SK-N-SH treated with all-trans-retinoic acid at 6 μM for 48 hours (cell line): Measurements from ENCODE around the gene NRSN2.

Experiments
- ARNTL ChIP-seq: fragments of 450-650 bp; formaldehyde crosslinking; IDR thresholded peaks from 2 replicates; pipeline ENCODE4 v1.5.0; 2020; ENCODE audit warnings: low read depth, mild to moderate bottlenecking, moderate library complexity, borderline replicate concordance
- BACH2 ChIP-seq: fragments of 250-450 bp; sonication (Bioruptor Pico); IDR thresholded peaks from 2 replicates; pipeline ENCODE4 v1.9.0; 2021; ENCODE audit warnings: mild to moderate bottlenecking, borderline replicate concordance
- CREB5 ChIP-seq: fragments of 250-450 bp; sonication (Bioruptor Pico); IDR thresholded peaks from 2 replicates; pipeline ENCODE4 v1.5.1; 2020; ENCODE audit warnings: low read depth, mild to moderate bottlenecking, moderate library complexity
- SNAI2 ChIP-seq: fragments of 250-450 bp; sonication (Bioruptor Pico); IDR thresholded peaks from 2 replicates; pipeline ENCODE4 v1.5.0; 2020; ENCODE audit warnings: mild to moderate bottlenecking, moderate library complexity
- TCF4 ChIP-seq: fragments of 250-450 bp; sonication (Bioruptor Pico); IDR thresholded peaks from 2 replicates; pipeline ENCODE4 v1.8.0; 2021; ENCODE audit warnings: mild to moderate bottlenecking, moderate library complexity, borderline replicate concordance
- TOX ChIP-seq: fragments of 250-450 bp; sonication (Bioruptor Pico); IDR thresholded peaks from 2 replicates; pipeline ENCODE4 v1.8.0; 2021; ENCODE audit warnings: mild to moderate bottlenecking, moderate library complexity, borderline replicate concordance
- ZC3H10 ChIP-seq: fragments of 250-450 bp; sonication (Bioruptor Pico); IDR thresholded peaks from 2 replicates; pipeline ENCODE4 v1.5.1; 2021; ENCODE audit warnings: mild to moderate bottlenecking, moderate library complexity
- ZFP3 ChIP-seq: fragments of 250-450 bp; sonication (Bioruptor Pico); IDR thresholded peaks from 2 replicates; pipeline ENCODE4 v1.5.0; 2020; ENCODE audit warnings: mild to moderate bottlenecking, moderate library complexity
- ZNF565 ChIP-seq: fragments of 450-650 bp; formaldehyde crosslinking; conservative IDR thresholded peaks from 2 replicates; pipeline ENCODE4 v1.5.0; 2020; ENCODE audit warnings: low read depth, mild to moderate bottlenecking, moderate library complexity
- ZNF70 ChIP-seq: fragments of 450-650 bp; formaldehyde crosslinking; IDR thresholded peaks from 2 replicates; pipeline ENCODE4 v1.5.0; 2020; ENCODE audit warnings: mild to moderate bottlenecking, moderate library complexity
- TF ChIP-seq, protein P1 (sequence below): fragments of 250-450 bp; sonication (Bioruptor Pico); IDR thresholded peaks from 2 replicates; pipeline ENCODE4 v1.8.0; 2020; ENCODE audit warnings: mild to moderate bottlenecking, moderate library complexity, borderline replicate concordance
- TF ChIP-seq, protein P2 (sequence below): fragments of 250-450 bp; sonication (Bioruptor Pico); IDR thresholded peaks from 2 replicates; pipeline ENCODE4 v1.8.0; 2021; ENCODE audit warnings: low read depth, mild to moderate bottlenecking, moderate library complexity, borderline replicate concordance

DNA sequence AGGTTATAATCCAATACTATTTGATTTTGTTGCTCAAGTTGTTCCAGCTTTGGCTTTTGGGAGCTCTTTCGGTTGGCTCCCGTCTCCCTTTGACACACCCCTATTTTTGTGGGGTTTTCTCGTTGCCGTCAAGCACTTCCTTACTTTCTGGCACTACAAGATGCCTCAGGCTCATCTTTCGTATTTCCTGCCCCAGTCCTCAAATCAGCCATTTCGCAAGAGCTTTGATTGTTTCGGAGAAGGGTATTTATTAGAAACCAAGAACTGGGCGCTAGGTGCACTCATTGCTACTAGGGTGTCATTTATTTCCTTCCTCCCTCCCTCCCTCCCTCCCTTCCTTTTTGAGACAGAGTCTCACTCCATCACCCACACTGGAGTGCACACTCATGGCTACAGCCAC is 34.8 kb upstream of the NRSN2 start:
- TF ChIP-seq ZFP3 (CRISPR knock-in tag) (no peak), TCF4 (CRISPR knock-in tag) (no peak), SNAI2 (CRISPR knock-in tag) (no peak), TOX (no peak), ARNTL (no peak), ZNF70 (CRISPR knock-in tag) (no peak), ZNF565 (CRISPR knock-in tag) (no peak), BACH2 (no peak), ZC3H10 (CRISPR knock-in tag) (no peak), CREB5 (CRISPR knock-in tag) (no peak)
- TF ChIP-seq, protein P1, sequence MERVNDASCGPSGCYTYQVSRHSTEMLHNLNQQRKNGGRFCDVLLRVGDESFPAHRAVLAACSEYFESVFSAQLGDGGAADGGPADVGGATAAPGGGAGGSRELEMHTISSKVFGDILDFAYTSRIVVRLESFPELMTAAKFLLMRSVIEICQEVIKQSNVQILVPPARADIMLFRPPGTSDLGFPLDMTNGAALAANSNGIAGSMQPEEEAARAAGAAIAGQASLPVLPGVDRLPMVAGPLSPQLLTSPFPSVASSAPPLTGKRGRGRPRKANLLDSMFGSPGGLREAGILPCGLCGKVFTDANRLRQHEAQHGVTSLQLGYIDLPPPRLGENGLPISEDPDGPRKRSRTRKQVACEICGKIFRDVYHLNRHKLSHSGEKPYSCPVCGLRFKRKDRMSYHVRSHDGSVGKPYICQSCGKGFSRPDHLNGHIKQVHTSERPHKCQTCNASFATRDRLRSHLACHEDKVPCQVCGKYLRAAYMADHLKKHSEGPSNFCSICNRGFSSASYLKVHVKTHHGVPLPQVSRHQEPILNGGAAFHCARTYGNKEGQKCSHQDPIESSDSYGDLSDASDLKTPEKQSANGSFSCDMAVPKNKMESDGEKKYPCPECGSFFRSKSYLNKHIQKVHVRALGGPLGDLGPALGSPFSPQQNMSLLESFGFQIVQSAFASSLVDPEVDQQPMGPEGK = no peak
- TF ChIP-seq, protein P2, sequence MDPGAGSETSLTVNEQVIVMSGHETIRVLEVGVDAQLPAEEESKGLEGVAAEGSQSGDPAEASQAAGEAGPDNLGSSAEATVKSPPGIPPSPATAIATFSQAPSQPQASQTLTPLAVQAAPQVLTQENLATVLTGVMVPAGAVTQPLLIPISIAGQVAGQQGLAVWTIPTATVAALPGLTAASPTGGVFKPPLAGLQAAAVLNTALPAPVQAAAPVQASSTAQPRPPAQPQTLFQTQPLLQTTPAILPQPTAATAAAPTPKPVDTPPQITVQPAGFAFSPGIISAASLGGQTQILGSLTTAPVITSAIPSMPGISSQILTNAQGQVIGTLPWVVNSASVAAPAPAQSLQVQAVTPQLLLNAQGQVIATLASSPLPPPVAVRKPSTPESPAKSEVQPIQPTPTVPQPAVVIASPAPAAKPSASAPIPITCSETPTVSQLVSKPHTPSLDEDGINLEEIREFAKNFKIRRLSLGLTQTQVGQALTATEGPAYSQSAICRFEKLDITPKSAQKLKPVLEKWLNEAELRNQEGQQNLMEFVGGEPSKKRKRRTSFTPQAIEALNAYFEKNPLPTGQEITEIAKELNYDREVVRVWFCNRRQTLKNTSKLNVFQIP = no peak
